GM12878 (cell line): Measurements from ENCODE around the gene CRTAP. TPM values are rescaled to one million over a fixed set of nuclear protein-coding genes. Genes with fewer than 3 reads are reported as not detected.

Source experiments
- BACH1 ChIP-seq: fragments of 450-650 bp; IDR thresholded peaks from 2 replicates; pipeline ENCODE4 v1.6.1; 2017; ENCODE audit warnings: mild to moderate bottlenecking, borderline replicate concordance
- CBX3 ChIP-seq: fragments of 200-600 bp; sonication (generic); IDR thresholded peaks from 2 replicates; pipeline ENCODE4 v1.6.1; 2016; ENCODE audit warnings: low read depth, borderline replicate concordance
- CHD2 ChIP-seq: IDR thresholded peaks from 2 replicates; pipeline ENCODE4 v1.6.1; 2011; ENCODE audit warnings: low read depth, low read length, improper control_type of control experiment, borderline replicate concordance
- CHD4 ChIP-seq: fragments of 200-600 bp; sonication (generic); IDR thresholded peaks from 2 replicates; pipeline ENCODE4 v1.6.1; 2016; ENCODE audit warnings: mild to moderate bottlenecking
- ESRRA ChIP-seq: IDR thresholded peaks from 2 replicates; pipeline ENCODE4 v1.6.1; 2012; ENCODE audit warnings: mild to moderate bottlenecking, low read length, improper control_type of control experiment
- FOXM1 ChIP-seq: IDR thresholded peaks from 2 replicates; pipeline ENCODE4 v1.6.1; 2012; ENCODE audit warnings: low read depth, mild to moderate bottlenecking, inconsistent platforms, low read length, moderate library complexity
- HCFC1 ChIP-seq: fragments of 150-350 bp; IDR thresholded peaks from 2 replicates; pipeline ENCODE4 v1.6.1; 2014; ENCODE audit warnings: low read length
- HSF1 ChIP-seq: fragments of 150-350 bp; IDR thresholded peaks from 2 replicates; pipeline ENCODE4 v1.6.1; 2014; ENCODE audit warnings: mild to moderate bottlenecking, low read depth, low read length
- KDM1A ChIP-seq: fragments of 200-600 bp; sonication (generic); IDR thresholded peaks from 2 replicates; pipeline ENCODE4 v1.6.1; 2016; ENCODE audit warnings: borderline replicate concordance
- MEF2B ChIP-seq: fragments of 450-650 bp; IDR thresholded peaks from 2 replicates; pipeline ENCODE4 v1.6.1; 2018; ENCODE audit warnings: mild to moderate bottlenecking, moderate library complexity; ENCODE audit not compliant: partially characterized antibody, poor library complexity, severe bottlenecking
- MLLT1 ChIP-seq: fragments of 450-650 bp; IDR thresholded peaks from 2 replicates; pipeline ENCODE4 v1.6.1; 2016; ENCODE audit warnings: mild to moderate bottlenecking
- MYC ChIP-seq: IDR thresholded peaks from 2 replicates; pipeline ENCODE4 v1.6.1; 2011; ENCODE audit warnings: mild to moderate bottlenecking, low read length, moderate library complexity, inconsistent platforms; ENCODE audit not compliant: insufficient read depth, insufficient replicate concordance, insufficient read length, severe bottlenecking
- NFXL1 ChIP-seq: fragments of 450-650 bp; IDR thresholded peaks from 2 replicates; pipeline ENCODE4 v1.6.1; 2017; ENCODE audit warnings: antibody characterized with exemption, mild to moderate bottlenecking, borderline replicate concordance
- PAX8 ChIP-seq: fragments of 450-650 bp; IDR thresholded peaks from 2 replicates; pipeline ENCODE4 v1.6.1; 2017; ENCODE audit warnings: mild to moderate bottlenecking, moderate library complexity
- PML ChIP-seq: IDR thresholded peaks from 2 replicates; pipeline ENCODE4 v1.6.1; 2012; ENCODE audit warnings: low read length, inconsistent platforms
- POU2F2 ChIP-seq: IDR thresholded peaks from 3 replicates; pipeline ENCODE4 v1.6.1; 2011; ENCODE audit warnings: low read depth, mild to moderate bottlenecking, low read length, borderline replicate concordance
- RBBP5 ChIP-seq: fragments of 200-600 bp; sonication (generic); conservative IDR thresholded peaks from 2 replicates; pipeline ENCODE4 v1.6.1; 2016
- REST ChIP-seq: IDR thresholded peaks from 2 replicates; pipeline ENCODE4 v1.6.1; 2012; ENCODE audit warnings: mild to moderate bottlenecking, low read depth, low read length
- SIX5 ChIP-seq: IDR thresholded peaks from 2 replicates; pipeline ENCODE4 v1.6.1; 2011; ENCODE audit warnings: mild to moderate bottlenecking, low read depth, low read length, moderate library complexity; ENCODE audit not compliant: severe bottlenecking
- SPI1 ChIP-seq: IDR thresholded peaks from 2 replicates; pipeline ENCODE4 v1.6.1; 2011; ENCODE audit warnings: low read depth, mild to moderate bottlenecking, low read length, moderate library complexity, borderline replicate concordance; ENCODE audit not compliant: insufficient read depth
- SREBF1 ChIP-seq: IDR thresholded peaks from 2 replicates; pipeline ENCODE4 v1.6.1; 2012; ENCODE audit warnings: mild to moderate bottlenecking, low read length
- SRF ChIP-seq, 2 experiments: IDR thresholded peaks; 2 replicates each; pipeline ENCODE4 v1.6.1; 2011; ENCODE audit warnings: low read depth in 2 of 2, low read length in 2 of 2, mild to moderate bottlenecking in 1 of 2, moderate library complexity in 1 of 2
- TARDBP ChIP-seq: IDR thresholded peaks from 2 replicates; pipeline ENCODE4 v1.6.1; 2016; ENCODE audit warnings: borderline replicate concordance
- YBX1 ChIP-seq: fragments of 450-650 bp; IDR thresholded peaks from 2 replicates; pipeline ENCODE4 v1.6.1; 2016; ENCODE audit warnings: antibody characterized with exemption
- ZBED1 ChIP-seq: IDR thresholded peaks from 2 replicates; pipeline ENCODE4 v1.6.1; 2016; ENCODE audit warnings: borderline replicate concordance
- ZNF217 ChIP-seq: fragments of 450-650 bp; IDR thresholded peaks from 2 replicates; pipeline ENCODE4 v1.6.1; 2017; ENCODE audit warnings: antibody characterized with exemption, mild to moderate bottlenecking
- polyA plus RNA-seq, 11 experiments: library from polyadenylated mRNA; depleted of rRNA in 4 of 11; unstranded in 6 of 11; stranded (reverse) in 5 of 11; fragments of >200 nt; fragmentation: Nextera tagmentation in 4 of 11; fragmentation: Illumina TruSeq in 1 of 11; extraction: Ambion mirVana in 4 of 11; extraction: Trizol in 1 of 11; gene quantifications; 1 replicate in 1 of 11; 2 replicates in 10 of 11; pipeline versions ENCODE4 v1.2.1 to v1.2.3, GENCODE V29; 2011 to 2016; ENCODE audit warnings: inconsistent platforms in 2 of 11, missing spikeins in 2 of 11, low read depth in 1 of 11
- total RNA-seq, 4 experiments: library from RNA; depleted of rRNA in 3 of 4; stranded (reverse); fragments of >200 nt in 3 of 4; fragmentation: Illumina TruSeq in 1 of 4; extraction: Trizol in 1 of 4; gene quantifications; 2 replicates each; pipeline versions ENCODE4 v1.2.1 to v1.2.3, GENCODE V29; 2013 to 2021
- TF ChIP-seq, protein P1 (sequence below): fragments of 450-650 bp; IDR thresholded peaks from 2 replicates; pipeline ENCODE4 v1.6.1; 2014; ENCODE audit warnings: mild to moderate bottlenecking

The CRTAP gene
- total and polyA plus RNA-seq, 10 of the 15 experiments (the other 5 are each of a cell fraction or from before 2014, with no cell fraction given), result 6.0 to 42.3 (median 23.3) TPM

GRCh38 chr3:33089515-33089914 is 24.3 kb upstream of the CRTAP start (continued):
- TF ChIP-seq PAX8, result no peak
- peak; percentile 55; the same call in 1 of the 3 replicates for TF ChIP-seq POU2F2
- TF ChIP-seq PML, result no peak
- no peak for TF ChIP-seq SRF (IDR thresholded peaks at IDR 0.05; ENCODE audit: low read depth in 2 of 2, low read length in 2 of 2)
- TF ChIP-seq SPI1, result peak; percentile 50; the same call in 1 of the 2 replicates
- no peak for TF ChIP-seq SIX5
- peak; percentile 57 for TF ChIP-seq MEF2B
- no peak for TF ChIP-seq TARDBP
- TF ChIP-seq FOXM1, result no peak; the same call in 1 of the 2 replicates
- no peak for TF ChIP-seq REST
- no peak for TF ChIP-seq HCFC1
- TF ChIP-seq CHD4, result no peak
- no peak for TF ChIP-seq BACH1
- no peak for TF ChIP-seq KDM1A
- TF ChIP-seq NFXL1, result no peak
- TF ChIP-seq CHD2, result no peak
- TF ChIP-seq ZNF217, result no peak; the same call in 1 of the 2 replicates
- TF ChIP-seq ZBED1, result no peak
- TF ChIP-seq MLLT1, result peak; percentile 12; the same call in 1 of the 2 replicates
- TF ChIP-seq MYC, result no peak
- no peak for TF ChIP-seq HSF1
- TF ChIP-seq YBX1, result no peak
- TF ChIP-seq, protein P1, sequence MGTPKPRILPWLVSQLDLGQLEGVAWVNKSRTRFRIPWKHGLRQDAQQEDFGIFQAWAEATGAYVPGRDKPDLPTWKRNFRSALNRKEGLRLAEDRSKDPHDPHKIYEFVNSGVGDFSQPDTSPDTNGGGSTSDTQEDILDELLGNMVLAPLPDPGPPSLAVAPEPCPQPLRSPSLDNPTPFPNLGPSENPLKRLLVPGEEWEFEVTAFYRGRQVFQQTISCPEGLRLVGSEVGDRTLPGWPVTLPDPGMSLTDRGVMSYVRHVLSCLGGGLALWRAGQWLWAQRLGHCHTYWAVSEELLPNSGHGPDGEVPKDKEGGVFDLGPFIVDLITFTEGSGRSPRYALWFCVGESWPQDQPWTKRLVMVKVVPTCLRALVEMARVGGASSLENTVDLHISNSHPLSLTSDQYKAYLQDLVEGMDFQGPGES, result no peak
- TF ChIP-seq ESRRA, result no peak
- TF ChIP-seq RBBP5, result no peak
- TF ChIP-seq CBX3, result no peak
- TF ChIP-seq SREBF1, result no peak
